Measurements from ENCODE around the gene STARD3NL.
"Not testable (repeated sequence)": the region's sequence is repeated elsewhere in the genome, so short reads cannot be mapped to it uniquely, and the experiment has no call there.

STARD3NL gene

GRCh38 chr7:38178004-38178694 is at the start of gene STARD3NL:
STARD3NL (plus strand) TSS chr7:38178245; CDS start chr7:38207505, 29,260 bp downstream.
- peak; percentile 99 for DNase-seq

GRCh38 chr7:38129162-38129561 is 48.9 kb upstream of the STARD3NL start:
- no peak for DNase-seq

- DNase-seq = no peak
Observed at GRCh38 chr7:38129579-38129978, 48.5 kb upstream of the STARD3NL start.

- DNase-seq = no peak
Observed at GRCh38 chr7:38138171-38138570, 39.9 kb upstream of the STARD3NL start.

GRCh38 chr7:38141187-38141586 is 36.9 kb upstream of the STARD3NL start:
- DNase-seq = no peak

- DNase-seq = no peak
Observed at GRCh38 chr7:38142736-38143135, 35.3 kb upstream of the STARD3NL start.

- DNase-seq = no peak
Observed at GRCh38 chr7:38147005-38147404, 31.0 kb upstream of the STARD3NL start.

- DNase-seq = no peak
Observed at GRCh38 chr7:38151556-38151955, 26.5 kb upstream of the STARD3NL start.

- DNase-seq = no peak
Observed at GRCh38 chr7:38153515-38153914, 24.5 kb upstream of the STARD3NL start.

- DNase-seq = no peak
Observed at GRCh38 chr7:38154278-38154677, 23.8 kb upstream of the STARD3NL start.

- no peak for DNase-seq
Observed at GRCh38 chr7:38160003-38160571, 18.0 kb upstream of the STARD3NL start.

- DNase-seq = no peak
Observed at GRCh38 chr7:38162036-38162435, 16.0 kb upstream of the STARD3NL start.

GRCh38 chr7:38163671-38164070 is 14.4 kb upstream of the STARD3NL start:
- DNase-seq = no peak

- DNase-seq = no peak
Observed at GRCh38 chr7:38168890-38169570, 9.0 kb upstream of the STARD3NL start.

- DNase-seq = no peak
Observed at GRCh38 chr7:38169847-38170246, 8.2 kb upstream of the STARD3NL start.

GRCh38 chr7:38171623-38172391 is 6.2 kb upstream of the STARD3NL start:
- no peak for DNase-seq

- not testable (repeated sequence) for DNase-seq
Observed at GRCh38 chr7:38175547-38175946, 2.5 kb upstream of the STARD3NL start.

GRCh38 chr7:38177621-38178003 is 433 bp upstream of the STARD3NL start:
- no peak for DNase-seq

GRCh38 chr7:38178695-38179344 is 775 bp downstream of the STARD3NL start:
- no peak for DNase-seq

GRCh38 chr7:38179776-38180226 is 1.8 kb downstream of the STARD3NL start:
- DNase-seq = no peak

- no peak for DNase-seq
Observed at GRCh38 chr7:38181111-38181510, 3.1 kb downstream of the STARD3NL start.

GRCh38 chr7:38182450-38182849 is 4.4 kb downstream of the STARD3NL start:
- DNase-seq = no peak
